CD4-positive, alpha-beta T cell (primary cell): Measurements from ENCODE around the gene CDK5RAP1. TPM values are rescaled to one million over a fixed set of nuclear protein-coding genes. Genes with fewer than 3 reads are reported as not detected.
A peak's percentile ranks its signal among the peaks of the same experiment; 100 is the strongest.
"Not testable (repeated sequence)": the region's sequence is repeated elsewhere in the genome, so short reads cannot be mapped to it uniquely, and the experiment has no call there.

Experiments used
- ATAC-seq: fragments of 200-7000 bp; cut with Tn5 transposase; one replicate; pipeline ENCODE4 v1.10.0; 2022; ENCODE audit warnings: mild to moderate bottlenecking; ENCODE audit not compliant: poor library complexity
- CTCF ChIA-PET: fragments of 350-600 bp; sonication (Branson Sonifier 250); formaldehyde crosslinking; loops from one replicate; lab custom pipeline; 2021; ENCODE audit warnings: antibody characterized with exemption, inconsistent platforms; lab: Charles Lee
- POLR2A ChIA-PET: fragments of 350-600 bp; sonication (Branson Sonifier 250); formaldehyde crosslinking; loops from one replicate; lab custom pipeline; 2021; ENCODE audit warnings: antibody characterized with exemption, inconsistent platforms; lab: Charles Lee
- DNase-seq, 14 experiments: peaks; one replicate each; pipeline ENCODE4 v3.0.0-alpha.2; 2013 to 2020; ENCODE audit warnings: mixed read lengths in 2 of 14
- H3K27ac ChIP-seq, 2 donors: one replicate each; pipeline versions ENCODE4 v1.5.1 to v1.7.0; 2013; ENCODE audit warnings: low read length in 2 of 2, low read depth in 1 of 2, mild to moderate bottlenecking in 1 of 2
- H3K27me3 ChIP-seq, 2 experiments: 1 replicate in 1 of 2; 2 replicates in 1 of 2; pipeline versions ENCODE4 v1.6.1 to v1.7.0; 2013; ENCODE audit warnings: low read length in 2 of 2, control low read depth in 1 of 2, mild to moderate bottlenecking in 1 of 2, moderate library complexity in 1 of 2; ENCODE audit not compliant: insufficient read depth in 2 of 2, control insufficient read depth in 1 of 2
- H3K36me3 ChIP-seq: one replicate; pipeline ENCODE4 v1.6.1; 2013; ENCODE audit warnings: low read length, control low read depth; ENCODE audit not compliant: insufficient read depth
- H3K4me1 ChIP-seq: one replicate; pipeline ENCODE4 v1.6.1; 2013; ENCODE audit warnings: low read length, control low read depth; ENCODE audit not compliant: insufficient read depth
- H3K4me3 ChIP-seq: one replicate; pipeline ENCODE4 v1.5.1; 2013; ENCODE audit warnings: mild to moderate bottlenecking, low read length, moderate library complexity
- H3K9me3 ChIP-seq, 2 experiments: 1 replicate in 1 of 2; 2 replicates in 1 of 2; pipeline versions ENCODE4 v1.6.1 to v1.7.0; 2013; ENCODE audit warnings: low read length in 2 of 2, mild to moderate bottlenecking in 2 of 2, control low read depth in 1 of 2, moderate library complexity in 1 of 2; ENCODE audit not compliant: control insufficient read depth in 1 of 2, insufficient read depth in 1 of 2
- H3K27ac Mint-ChIP-seq: one replicate; pipeline ENCODE4 v1.8.0; 2020; ENCODE audit warnings: mixed read lengths
- H3K27me3 Mint-ChIP-seq: one replicate; pipeline ENCODE4 v1.8.0; 2021; ENCODE audit warnings: mixed read lengths
- H3K36me3 Mint-ChIP-seq: one replicate; pipeline ENCODE4 v1.8.0; 2021; ENCODE audit warnings: low read depth, mixed read lengths
- H3K4me1 Mint-ChIP-seq: one replicate; pipeline ENCODE4 v1.8.0; 2021; ENCODE audit warnings: low read depth, mixed read lengths
- H3K4me3 Mint-ChIP-seq: one replicate; pipeline ENCODE4 v1.8.0; 2020; ENCODE audit warnings: mild to moderate bottlenecking, mixed read lengths
- H3K9me3 Mint-ChIP-seq: one replicate; pipeline ENCODE4 v1.8.0; 2020; ENCODE audit warnings: mixed read lengths
- CTCF ChIP-seq: fragments of 200-600 bp; IDR thresholded peaks from one replicate; pipeline ENCODE4 v1.8.0; 2022; ENCODE audit warnings: antibody characterized with exemption, mild to moderate bottlenecking
- intact Hi-C, 2 experiments: fragments of 100-400 bp; cut with DNase I in 1 of 2; cut with micrococcal nuclease in 1 of 2; formaldehyde crosslinking; loops; one replicate each; pipeline versions ENCODE4 v1.15.1 to v1.9.0; 2023 to 2025; cut with DNase I, micrococcal nuclease
- total RNA-seq, 174 experiments: library from RNA in 2 of 174; stranded (reverse) in 2 of 174; gene quantifications; one replicate each; pipeline ENCODE4 v1.2.3 and lab custom pipeline; 2021 to 2026

The CDK5RAP1 gene
- total RNA-seq, 2 experiments from 2014 or later = 59.7 to 63.0 TPM

- peak overlapping the region; percentile 90 for H3K4me3 ChIP-seq
- H3K27me3 ChIP-seq = no peaks in the 10 kb centered on the region
- peaks cover 25% of the 10 kb centered on the region for H3K4me1 ChIP-seq
- Mint-ChIP-seq H3K36me3 (no peaks in the 10 kb centered on the region), H3K4me3 (peak overlapping the region; percentile 86), H3K27ac (peak overlapping the region; percentile 64), H3K4me1 (peaks cover 22% of the 10 kb centered on the region), H3K9me3 (no peaks in the 10 kb centered on the region), H3K27me3 (no peaks in the 10 kb centered on the region)
- intact Hi-C loops = loop anchor here in 1 of 2 experiments (1.0 to 5.0 kb wide), 6 partner anchors 41 to 670 kb away; partner anchors contain the start of genes C20orf144, CBFA2T2, CDK5RAP1 and CHMP4B
- no peak overlapping the region for H3K27ac ChIP-seq
- POLR2A ChIA-PET = interaction anchor here (0.8 to 3.1 kb wide), 11 partner anchors 41 to 278 kb away, joined by 3 to 32 read pairs (median 8); partner anchors contain the start of genes ACTL10, C20orf144, CBFA2T2 and CDK5RAP1
- H3K36me3 ChIP-seq = no peaks in the 10 kb centered on the region
- TF ChIP-seq CTCF = no peak
- CTCF ChIA-PET = no interaction called here
- no peaks in the 10 kb centered on the region for H3K9me3 ChIP-seq
- ATAC-seq (no peak), DNase-seq (peak in 3 of 14 experiments; percentile 29 to 37 (median 33))
These were observed 41.1 kb upstream of the CDK5RAP1 start for GRCh38 chr20:33442136-33443005.

DNA sequence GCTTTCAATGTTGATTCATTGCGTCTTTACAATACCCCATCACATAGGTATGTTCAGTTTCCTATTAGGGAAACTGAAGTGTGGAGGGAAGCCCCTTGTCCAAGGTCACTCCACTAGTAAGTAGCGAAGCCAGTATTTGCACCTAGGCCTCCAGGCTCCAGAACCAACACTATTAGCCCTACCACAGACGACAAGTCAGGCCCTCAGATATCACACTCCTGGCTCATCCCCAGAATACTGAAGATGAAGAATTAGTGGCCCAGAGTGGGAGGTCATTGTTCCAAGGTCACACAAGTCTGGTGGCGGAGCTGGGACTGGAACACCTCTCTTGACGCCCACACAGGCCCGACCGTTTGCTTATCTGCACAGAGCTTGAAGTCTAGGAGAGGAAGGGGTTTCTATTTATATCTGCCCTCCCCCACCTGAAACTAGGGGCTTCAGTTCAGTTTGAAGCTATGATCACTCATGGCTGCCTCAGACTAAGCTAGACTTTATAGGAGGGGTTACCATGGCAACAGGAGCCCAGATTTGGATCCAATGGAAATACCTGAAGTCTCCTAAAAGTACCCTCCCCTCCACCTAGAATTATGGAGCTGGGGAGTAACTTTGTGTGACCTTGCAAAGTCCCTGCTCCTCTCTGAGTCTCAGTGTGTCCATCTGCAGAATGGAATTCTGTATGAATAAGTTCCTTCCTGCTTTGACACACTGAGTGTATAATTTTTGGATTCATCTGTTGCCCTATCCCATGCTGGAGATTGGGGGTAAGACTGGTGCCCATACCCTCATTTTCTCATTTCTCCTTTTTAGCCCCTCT lies 40.0 kb upstream of the CDK5RAP1 start:
- H3K36me3 ChIP-seq = no peaks in the 10 kb centered on the region
- peaks cover 25% of the 10 kb centered on the region for H3K4me1 ChIP-seq
- Mint-ChIP-seq H3K27me3 (no peaks in the 10 kb centered on the region), H3K9me3 (no peaks in the 10 kb centered on the region), H3K27ac (no peak overlapping the region), H3K4me1 (peaks cover 22% of the 10 kb centered on the region), H3K36me3 (no peaks in the 10 kb centered on the region), H3K4me3 (peak overlapping the region; percentile 86)
- DNase-seq (no peak), ATAC-seq (no peak)
- ChIA-PET POLR2A (interaction anchor here (0.8 kb wide), 1 partner anchor 49 kb away, joined by 4 read pairs; the partner anchor contains the start of gene CBFA2T2), CTCF (no interaction called here)
- H3K27ac ChIP-seq = no peak overlapping the region
- H3K9me3 ChIP-seq = no peaks in the 10 kb centered on the region
- no peaks in the 10 kb centered on the region for H3K27me3 ChIP-seq
- TF ChIP-seq CTCF = no peak
- intact Hi-C loops = loop anchor here in 1 of 2 experiments (5.0 kb wide), 4 partner anchors 221 to 671 kb away; partner anchors contain the start of genes C20orf144, CHMP4B, EIF2S2 and ZNF341
- H3K4me3 ChIP-seq = no peak overlapping the region

DNA sequence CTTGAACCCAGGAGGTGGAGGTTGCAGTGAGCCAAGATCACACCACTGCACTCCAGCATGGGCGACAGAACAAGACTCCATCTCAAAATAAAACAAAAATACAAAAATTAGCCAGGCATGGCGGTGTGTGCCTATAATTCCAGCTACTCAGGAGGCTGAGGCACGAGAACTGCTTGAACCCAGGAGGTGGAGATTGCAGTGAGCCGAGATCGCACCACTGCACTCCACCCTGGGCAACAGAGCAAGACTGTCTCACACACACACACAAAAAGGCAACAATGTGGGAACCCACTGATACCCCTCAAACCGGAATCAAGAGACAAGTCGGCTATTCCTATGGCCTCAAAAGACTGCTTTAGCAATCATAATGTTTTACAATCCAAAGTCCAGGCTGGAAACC lies 39.2 kb upstream of the CDK5RAP1 start:
- H3K9me3 Mint-ChIP-seq, H3K27me3 ChIP-seq, H3K27ac Mint-ChIP-seq, POLR2A ChIA-PET, H3K36me3 Mint-ChIP-seq, H3K4me3 ChIP-seq, H3K27me3 Mint-ChIP-seq, H3K27ac ChIP-seq, CTCF ChIA-PET, ATAC-seq, DNase-seq, H3K4me3 Mint-ChIP-seq, H3K9me3 ChIP-seq, H3K36me3 ChIP-seq: not testable (repeated sequence)
- peaks cover 25% of the 10 kb centered on the region for H3K4me1 ChIP-seq
- peaks cover 22% of the 10 kb centered on the region for H3K4me1 Mint-ChIP-seq
- intact Hi-C loops = loop anchor here in 1 of 2 experiments (5.0 kb wide), 4 partner anchors 222 to 672 kb away; partner anchors contain the start of genes C20orf144, CHMP4B, EIF2S2 and ZNF341
